Naive thymus-derived CD8-positive, alpha-beta T cell (primary cell): Measurements from ENCODE around the gene NCKAP5. TPM values are rescaled to one million over a fixed set of nuclear protein-coding genes. Genes with fewer than 3 reads are reported as not detected.

Experiments used
- ATAC-seq, 2 donors: fragments of 150-1000 bp; cut with Tn5 transposase in 1 of 2; sonication (Bioruptor Pico), chemical (Tn5 transposase) in 1 of 2; 1 replicate in 1 of 2; 2 replicates in 1 of 2; pipeline ENCODE4 v1.10.0; 2021; ENCODE audit warnings: mild to moderate bottlenecking in 2 of 2, moderate library complexity in 2 of 2
- POLR2A ChIA-PET: fragments of 350-600 bp; sonication (Branson Sonifier 250); formaldehyde crosslinking; loops from one replicate; lab custom pipeline; 2021; ENCODE audit warnings: antibody characterized with exemption; lab: Charles Lee
- DNase-seq, 10 donors: peaks; one replicate each; pipeline versions ENCODE4 v3.0.0 to v3.0.0-alpha.2; 2020 to 2022
- H3K27ac Mint-ChIP-seq, 10 donors: one replicate each; pipeline ENCODE4 v1.8.0; 2020 to 2022; ENCODE audit warnings: mild to moderate bottlenecking in 10 of 10, mixed read lengths in 10 of 10, moderate library complexity in 4 of 10, inconsistent platforms in 1 of 10
- H3K27me3 Mint-ChIP-seq, 5 donors: one replicate each; pipeline ENCODE4 v1.8.0; 2021 to 2022; ENCODE audit warnings: mixed read lengths in 5 of 5
- H3K36me3 Mint-ChIP-seq, 3 donors: one replicate each; pipeline ENCODE4 v1.8.0; 2020 to 2022; ENCODE audit warnings: mixed read lengths in 3 of 3, mild to moderate bottlenecking in 2 of 3, inconsistent platforms in 1 of 3
- H3K4me1 Mint-ChIP-seq, 4 donors: one replicate each; pipeline ENCODE4 v1.8.0; 2021 to 2022; ENCODE audit warnings: mixed read lengths in 4 of 4
- H3K4me3 Mint-ChIP-seq, 10 donors: one replicate each; pipeline ENCODE4 v1.8.0; 2020 to 2022; ENCODE audit warnings: mild to moderate bottlenecking in 10 of 10, mixed read lengths in 10 of 10, moderate library complexity in 6 of 10, inconsistent platforms in 1 of 10
- H3K9me3 Mint-ChIP-seq, 9 donors: one replicate each; pipeline ENCODE4 v1.8.0; 2020 to 2022; ENCODE audit warnings: mixed read lengths in 9 of 9, mild to moderate bottlenecking in 3 of 9, inconsistent platforms in 1 of 9, moderate library complexity in 1 of 9
- polyA plus RNA-seq, 3 donors: library from polyadenylated mRNA; unstranded; fragments of 300-500 nt; fragmentation: Illumina TruSeq; gene quantifications; one replicate each; pipeline ENCODE4 v1.2.3, GENCODE V29; 2021
- total RNA-seq, 8 experiments: library from RNA in 2 of 8; stranded (reverse) in 2 of 8; gene quantifications; one replicate each; pipeline ENCODE4 v1.2.3 and lab custom pipeline; 2021 to 2026

The NCKAP5 gene
- total and polyA plus RNA-seq, 5 experiments from 2014 or later, result not detected

DNA sequence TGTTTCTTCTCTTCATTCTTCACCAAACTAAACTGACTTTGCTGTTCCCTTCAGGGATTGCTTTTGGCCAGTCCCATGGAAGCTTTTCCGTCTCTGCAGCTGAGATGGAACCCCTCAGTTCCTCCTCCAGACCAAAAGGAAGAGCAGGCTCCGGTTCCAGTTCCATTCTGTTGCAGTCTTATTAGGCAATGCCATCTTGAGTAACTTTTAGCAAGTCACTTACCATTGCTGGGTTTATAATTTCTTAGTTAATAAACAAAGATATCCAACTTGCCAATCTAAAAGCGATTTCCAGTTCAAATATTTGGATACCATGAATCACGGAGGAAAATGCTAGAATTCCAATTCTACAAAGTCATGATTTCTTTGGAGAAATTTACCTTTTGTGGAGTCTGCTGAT is 684.0 kb downstream of the NCKAP5 start:
- H3K4me1 Mint-ChIP-seq, result no peaks in the 10 kb centered on the region
- no peak overlapping the region for H3K27ac Mint-ChIP-seq
- no peak for ATAC-seq
- POLR2A ChIA-PET, result no interaction called here
- DNase-seq, result no peak
- no peaks in the 10 kb centered on the region for H3K36me3 Mint-ChIP-seq
- H3K4me3 Mint-ChIP-seq, result no peak overlapping the region
- H3K9me3 Mint-ChIP-seq, result peaks cover 0 to 11% (median 3%) of the 10 kb centered on the region in 9 donors
- H3K27me3 Mint-ChIP-seq, result peaks cover 0 to 1% (median 0%) of the 10 kb centered on the region in 5 donors

DNA sequence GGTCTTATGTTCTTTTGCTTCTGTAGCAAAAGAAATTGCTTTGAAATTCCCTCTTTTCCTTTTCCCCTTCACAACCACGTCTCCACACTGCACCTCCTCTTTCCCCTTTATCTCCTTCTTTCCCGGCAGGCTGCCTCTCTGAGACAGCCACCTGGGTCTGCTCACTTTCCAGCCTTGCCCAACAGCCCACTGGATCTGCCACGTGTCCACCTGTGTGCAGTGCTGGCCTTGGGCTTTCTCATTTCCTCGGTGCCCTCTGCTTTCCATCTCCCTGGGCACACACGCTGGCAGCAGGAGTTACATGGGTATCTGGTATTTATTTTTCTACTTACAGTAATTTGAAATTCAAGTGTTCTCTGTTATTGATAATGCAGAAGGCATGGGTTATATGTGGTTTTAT is 684.8 kb downstream of the NCKAP5 start:
- ATAC-seq (no peak), DNase-seq (no peak)
- H3K4me3 Mint-ChIP-seq, result no peak overlapping the region
- H3K27ac Mint-ChIP-seq, result no peak overlapping the region
- POLR2A ChIA-PET, result no interaction called here
- H3K9me3 Mint-ChIP-seq, result peaks cover 0 to 15% (median 3%) of the 10 kb centered on the region in 9 donors
- H3K36me3 Mint-ChIP-seq, result no peaks in the 10 kb centered on the region
- H3K4me1 Mint-ChIP-seq, result no peaks in the 10 kb centered on the region
- H3K27me3 Mint-ChIP-seq, result peaks cover 0 to 1% (median 0%) of the 10 kb centered on the region in 5 donors

DNA sequence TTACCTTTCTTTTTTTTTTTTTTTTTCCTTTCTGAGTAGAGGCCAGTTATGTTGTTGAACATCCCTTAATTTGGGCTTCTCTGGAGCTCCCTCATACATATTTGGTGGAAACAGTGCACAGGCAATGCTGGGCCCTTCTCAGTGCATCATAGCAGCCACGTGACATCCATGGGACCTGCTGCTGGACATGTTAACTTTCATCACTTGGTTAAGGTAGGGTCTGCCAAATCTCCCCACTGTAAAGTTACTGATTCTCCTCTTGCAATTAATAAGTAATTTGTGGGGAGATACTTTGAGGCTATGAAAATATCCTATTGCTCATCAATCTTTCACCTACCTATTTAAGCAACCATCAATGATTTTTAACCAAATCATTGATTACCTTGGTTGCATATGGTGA is 686.7 kb downstream of the NCKAP5 start:
- no peaks in the 10 kb centered on the region for H3K36me3 Mint-ChIP-seq
- no peak overlapping the region for H3K4me3 Mint-ChIP-seq
- H3K27ac Mint-ChIP-seq, result no peak overlapping the region
- H3K9me3 Mint-ChIP-seq, result peaks cover 0 to 13% (median 3%) of the 10 kb centered on the region in 9 donors
- no peak for ATAC-seq
- no peaks in the 10 kb centered on the region for H3K4me1 Mint-ChIP-seq
- POLR2A ChIA-PET, result no interaction called here
- no peak for DNase-seq
- peaks cover 0 to 3% (median 0%) of the 10 kb centered on the region in 5 donors for H3K27me3 Mint-ChIP-seq

GRCh38 chr2:132877923-132878322 is 690.3 kb downstream of the NCKAP5 start:
- Mint-ChIP-seq H3K36me3 (no peaks in the 10 kb centered on the region), H3K27me3 (peaks cover 0 to 4% (median 0%) of the 10 kb centered on the region in 5 donors), H3K4me1 (no peaks in the 10 kb centered on the region), H3K4me3 (no peak overlapping the region), H3K27ac (no peak overlapping the region), H3K9me3 (peaks cover 0 to 13% (median 0%) of the 10 kb centered on the region in 9 donors)
- POLR2A ChIA-PET, result no interaction called here
- DNase-seq, result no peak
- no peak for ATAC-seq

GRCh38 chr2:132876745-132877391 is 691.4 kb downstream of the NCKAP5 start:
- POLR2A ChIA-PET, result no interaction called here

DNA sequence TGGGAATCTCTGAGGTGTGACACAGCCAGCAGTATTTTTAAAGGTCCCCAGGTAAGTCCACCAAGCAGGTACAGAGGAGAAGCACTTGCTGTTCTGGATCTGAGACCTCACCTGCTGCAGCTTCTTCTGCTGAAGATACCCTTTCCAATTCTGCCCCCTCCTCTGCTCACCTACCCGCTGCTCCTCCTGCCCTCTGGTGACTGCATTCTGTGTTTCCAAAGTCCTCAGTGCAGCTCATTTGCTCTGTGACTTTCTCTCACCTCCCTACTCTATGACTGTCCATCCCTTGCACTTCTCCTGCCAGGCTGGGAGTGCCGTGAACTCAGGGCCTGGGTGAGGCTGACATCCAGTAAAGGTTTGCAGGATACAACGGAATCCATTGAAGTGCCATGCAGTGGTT is 693.1 kb downstream of the NCKAP5 start:
- DNase-seq (no peak), ATAC-seq (no peak)
- Mint-ChIP-seq H3K4me3 (no peak overlapping the region), H3K27me3 (peaks cover 0 to 6% (median 0%) of the 10 kb centered on the region in 5 donors), H3K27ac (no peak overlapping the region), H3K4me1 (no peaks in the 10 kb centered on the region), H3K36me3 (no peaks in the 10 kb centered on the region), H3K9me3 (peaks cover 0 to 13% (median 0%) of the 10 kb centered on the region in 9 donors)
- POLR2A ChIA-PET, result no interaction called here

More at GRCh38 chr2:132876745-132877391, 691.4 kb downstream of the NCKAP5 start:
- Mint-ChIP-seq H3K4me1 (no peaks in the 10 kb centered on the region), H3K27ac (no peak overlapping the region), H3K4me3 (no peak overlapping the region), H3K36me3 (no peaks in the 10 kb centered on the region), H3K9me3 (peaks cover 0 to 13% (median 0%) of the 10 kb centered on the region in 9 donors), H3K27me3 (peaks cover 0 to 6% (median 0%) of the 10 kb centered on the region in 5 donors)
- ATAC-seq (no peak), DNase-seq (no peak)

- Mint-ChIP-seq H3K9me3 (peaks cover 0 to 19% (median 0%) of the 10 kb centered on the region in 9 donors), H3K27ac (no peak overlapping the region), H3K36me3 (no peaks in the 10 kb centered on the region), H3K4me3 (no peak overlapping the region), H3K27me3 (peaks cover 0 to 6% (median 0%) of the 10 kb centered on the region in 5 donors), H3K4me1 (no peaks in the 10 kb centered on the region)
- DNase-seq (no peak), ATAC-seq (no peak)
- POLR2A ChIA-PET, result no interaction called here
Observed at GRCh38 chr2:132873738-132874137, 694.5 kb downstream of the NCKAP5 start.

- no peak overlapping the region for H3K27ac Mint-ChIP-seq
- no peaks in the 10 kb centered on the region for H3K36me3 Mint-ChIP-seq
- H3K9me3 Mint-ChIP-seq, result peaks cover 0 to 9% (median 0%) of the 10 kb centered on the region in 9 donors
- POLR2A ChIA-PET, result no interaction called here
- no peaks in the 10 kb centered on the region for H3K4me1 Mint-ChIP-seq
- peaks cover 0 to 4% (median 0%) of the 10 kb centered on the region in 5 donors for H3K27me3 Mint-ChIP-seq
- ATAC-seq, result no peak
- no peak for DNase-seq
- H3K4me3 Mint-ChIP-seq, result no peak overlapping the region
Observed at GRCh38 chr2:132871831-132872230, 696.4 kb downstream of the NCKAP5 start.

- Mint-ChIP-seq H3K4me1 (no peaks in the 10 kb centered on the region), H3K27ac (no peak overlapping the region), H3K9me3 (peaks cover 0 to 9% (median 0%) of the 10 kb centered on the region in 9 donors), H3K27me3 (peaks cover 0 to 4% (median 0%) of the 10 kb centered on the region in 5 donors), H3K4me3 (no peak overlapping the region), H3K36me3 (no peaks in the 10 kb centered on the region)
- ATAC-seq (no peak), DNase-seq (no peak)
- POLR2A ChIA-PET, result no interaction called here
Observed at GRCh38 chr2:132863961-132864360, 704.3 kb downstream of the NCKAP5 start.

- DNase-seq (no peak), ATAC-seq (no peak)
- Mint-ChIP-seq H3K4me1 (no peaks in the 10 kb centered on the region), H3K36me3 (no peaks in the 10 kb centered on the region), H3K27ac (no peak overlapping the region), H3K4me3 (no peak overlapping the region), H3K27me3 (peaks cover 0 to 4% (median 0%) of the 10 kb centered on the region in 5 donors), H3K9me3 (peaks cover 0 to 9% (median 0%) of the 10 kb centered on the region in 9 donors)
- POLR2A ChIA-PET, result no interaction called here
Observed at GRCh38 chr2:132860220-132860619, 708.0 kb downstream of the NCKAP5 start.

DNA sequence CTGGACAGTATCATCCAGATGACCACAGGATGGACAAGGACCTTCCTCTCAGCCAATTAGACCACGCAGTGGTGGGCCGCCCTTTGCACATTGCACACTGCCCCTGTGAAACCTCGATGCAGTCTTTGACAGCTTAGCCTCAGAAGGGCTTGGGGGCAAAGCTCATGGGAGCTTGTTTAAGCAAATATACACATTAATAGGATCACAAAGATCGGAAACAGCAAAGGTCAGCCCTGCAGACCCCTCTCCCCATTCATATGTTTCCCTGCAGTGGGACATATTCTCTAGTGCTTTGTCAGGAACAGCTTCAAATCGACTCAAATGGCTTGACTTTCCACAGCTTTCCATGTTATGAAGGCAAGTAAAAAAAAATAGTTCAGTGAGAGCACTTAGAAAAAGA is 708.7 kb downstream of the NCKAP5 start:
- H3K9me3 Mint-ChIP-seq, result peaks cover 0 to 9% (median 0%) of the 10 kb centered on the region in 9 donors
- H3K4me3 Mint-ChIP-seq, result no peak overlapping the region
- no peaks in the 10 kb centered on the region for H3K36me3 Mint-ChIP-seq
- peaks cover 0 to 4% (median 0%) of the 10 kb centered on the region in 5 donors for H3K27me3 Mint-ChIP-seq
- H3K27ac Mint-ChIP-seq, result no peak overlapping the region
- POLR2A ChIA-PET, result no interaction called here
- DNase-seq (no peak), ATAC-seq (no peak)
- H3K4me1 Mint-ChIP-seq, result no peaks in the 10 kb centered on the region

DNA sequence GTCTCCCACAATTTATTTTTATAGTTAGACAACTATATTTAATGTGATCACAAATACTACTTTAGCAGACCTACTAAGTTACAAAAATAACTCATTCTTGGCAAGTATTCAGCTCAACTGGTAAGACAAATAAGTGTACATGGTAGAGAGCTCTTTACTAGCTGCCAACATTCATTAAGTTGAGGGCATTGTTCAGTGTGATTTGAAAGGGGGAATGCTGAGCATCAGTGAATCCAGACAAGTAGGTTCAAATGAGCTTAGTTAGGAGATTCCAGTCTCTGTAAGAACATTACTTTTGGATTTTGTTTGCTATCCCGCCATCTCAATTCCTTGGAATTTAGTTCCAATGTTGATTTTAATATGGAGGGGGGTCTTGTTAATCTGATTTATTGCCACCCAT is 710.9 kb downstream of the NCKAP5 start:
- POLR2A ChIA-PET, result no interaction called here
- ATAC-seq, result no peak
- Mint-ChIP-seq H3K27ac (no peak overlapping the region), H3K36me3 (no peaks in the 10 kb centered on the region), H3K4me1 (no peaks in the 10 kb centered on the region), H3K4me3 (no peak overlapping the region), H3K9me3 (peaks cover 0 to 6% (median 0%) of the 10 kb centered on the region in 9 donors), H3K27me3 (no peaks in the 10 kb centered on the region)
- no peak for DNase-seq

GRCh38 chr2:132850688-132851087 is 717.6 kb downstream of the NCKAP5 start:
- no peaks in the 10 kb centered on the region for H3K4me1 Mint-ChIP-seq
- H3K9me3 Mint-ChIP-seq, result peaks cover 0 to 3% (median 0%) of the 10 kb centered on the region in 9 donors
- peaks cover 0 to 5% (median 3%) of the 10 kb centered on the region in 5 donors for H3K27me3 Mint-ChIP-seq
- POLR2A ChIA-PET, result no interaction called here
- H3K27ac Mint-ChIP-seq, result no peak overlapping the region
- H3K36me3 Mint-ChIP-seq, result no peaks in the 10 kb centered on the region
- ATAC-seq (no peak), DNase-seq (no peak)
- H3K4me3 Mint-ChIP-seq, result no peak overlapping the region

DNA sequence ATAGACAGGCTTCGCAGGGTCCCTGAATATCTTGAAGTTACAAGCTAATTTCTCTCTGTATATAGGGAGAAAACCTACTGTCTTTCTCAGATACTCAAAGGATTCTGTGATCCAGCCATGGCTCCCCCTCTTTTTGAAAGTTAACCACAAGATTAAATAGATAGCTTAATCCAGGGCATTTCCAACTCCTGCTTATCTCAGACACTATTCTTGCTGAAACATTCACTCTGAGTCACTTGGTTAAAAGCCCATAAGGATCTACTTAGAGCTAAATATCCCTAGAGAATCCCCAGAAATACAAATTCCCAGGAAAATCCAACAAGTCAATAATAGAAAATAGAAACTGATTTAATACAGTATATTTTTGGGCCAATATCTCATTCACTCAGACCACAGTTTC is 719.1 kb downstream of the NCKAP5 start:
- H3K27me3 Mint-ChIP-seq, result peaks cover 0 to 5% (median 3%) of the 10 kb centered on the region in 5 donors
- no peak for DNase-seq
- H3K9me3 Mint-ChIP-seq, result peaks cover 0 to 3% (median 0%) of the 10 kb centered on the region in 9 donors
- H3K4me3 Mint-ChIP-seq, result no peak overlapping the region
- POLR2A ChIA-PET, result no interaction called here
- no peaks in the 10 kb centered on the region for H3K4me1 Mint-ChIP-seq
- no peaks in the 10 kb centered on the region for H3K36me3 Mint-ChIP-seq
- no peak overlapping the region for H3K27ac Mint-ChIP-seq
- ATAC-seq, result no peak
